Endothelial cell of umbilical vein (primary cell): ENCODE results near the gene PLPP3. TPM values are rescaled to one million over a fixed set of nuclear protein-coding genes. Genes with fewer than 3 reads are reported as not detected.

ENCODE experiments used
- BruUV-seq: library from RNA; stranded (reverse); fragments of 400-500 nt; replicated peaks from 2 replicates; lab custom pipeline; 2021; lab: Mats Ljungman, UMichigan
- CTCF ChIA-PET: fragments of 300-600, 350-600 bp; sonication (Branson Sonifier 250); formaldehyde crosslinking; loops from one replicate; lab custom pipeline; 2021; ENCODE audit warnings: antibody characterized with exemption, inconsistent platforms; lab: Charles Lee
- POLR2A ChIA-PET: fragments of 300-600, 350-600 bp; sonication (Branson Sonifier 250); formaldehyde crosslinking; loops from one replicate; lab custom pipeline; 2021; ENCODE audit warnings: antibody characterized with exemption, inconsistent platforms; lab: Charles Lee
- DNase-seq: peaks from one replicate; pipeline ENCODE4 v3.0.0-alpha.2; 2011; ENCODE audit warnings: low read depth, low spot score
- FAIRE-seq: peaks from 2 replicates; lab custom pipeline; 2011; peaks lifted over from hg19 to GRCh38; lab: Jason Lieb, UNC
- H2AFZ ChIP-seq: 2 replicates; pipeline ENCODE4 v1.6.0; 2012; ENCODE audit warnings: low read depth, low read length, control low read depth, inconsistent platforms
- H3K27ac ChIP-seq: 2 replicates; pipeline ENCODE4 v1.5.1; 2011; ENCODE audit warnings: low read depth, mild to moderate bottlenecking, control low read depth, low read length, moderate library complexity; ENCODE audit not compliant: insufficient read depth
- H3K27me3 ChIP-seq, 2 experiments: 2 replicates each; pipeline versions ENCODE4 v1.6.0 to v1.6.1; 2011; ENCODE audit warnings: low read length in 2 of 2, mixed read lengths in 1 of 2; ENCODE audit not compliant: control insufficient read depth in 2 of 2, insufficient read depth in 2 of 2
- H3K36me3 ChIP-seq, 2 experiments: 2 replicates in 1 of 2; 3 replicates in 1 of 2; pipeline ENCODE4 v1.5.1; 2011; ENCODE audit warnings: low read length in 2 of 2, mild to moderate bottlenecking in 1 of 2, moderate library complexity in 1 of 2; ENCODE audit not compliant: control insufficient read depth in 2 of 2, insufficient read depth in 2 of 2; ENCODE audit errors: extremely low read depth in 1 of 2
- H3K4me1 ChIP-seq: 3 replicates; pipeline ENCODE4 v1.5.1; 2011; ENCODE audit warnings: mild to moderate bottlenecking, low read length; ENCODE audit not compliant: control insufficient read depth, insufficient read depth; ENCODE audit errors: extremely low read depth
- H3K4me2 ChIP-seq: 2 replicates; pipeline ENCODE4 v1.6.1; 2011; ENCODE audit warnings: low read length, control low read depth, mixed read lengths; ENCODE audit not compliant: insufficient read depth
- H3K4me3 ChIP-seq, 3 experiments: fragments of 200-600 bp in 1 of 3; sonication (generic), shearing (Covaris generic) in 1 of 3; replicated peaks in 1 of 3; 2 replicates each; pipeline ENCODE4 v1.5.1; 2011 to 2016; ENCODE audit warnings: control low read depth in 3 of 3, low read length in 3 of 3, mild to moderate bottlenecking in 2 of 3, inconsistent platforms in 1 of 3, low read depth in 1 of 3, moderate library complexity in 1 of 3; ENCODE audit not compliant: insufficient read depth in 1 of 3
- H3K79me2 ChIP-seq: 2 replicates; pipeline ENCODE4 v1.6.0; 2012; ENCODE audit warnings: low read length, inconsistent platforms; ENCODE audit not compliant: control insufficient read depth, insufficient read depth
- H3K9ac ChIP-seq: replicated peaks from 2 replicates; pipeline ENCODE3; 2011; ENCODE audit warnings: low read length, control low read depth; ENCODE audit not compliant: insufficient read depth; ENCODE audit errors: extremely low read depth
- H3K9me1 ChIP-seq: replicated peaks from 3 replicates; pipeline ENCODE4 v1.6.0; 2011; ENCODE audit warnings: mild to moderate bottlenecking, low read length; ENCODE audit not compliant: control insufficient read depth, insufficient read depth; ENCODE audit errors: extremely low read depth
- H3K9me3 ChIP-seq: replicated peaks from 2 replicates; pipeline ENCODE4 v1.5.1; 2012; ENCODE audit warnings: low read length, inconsistent platforms; ENCODE audit not compliant: control insufficient read depth, insufficient read depth
- H4K20me1 ChIP-seq: replicated peaks from 2 replicates; pipeline ENCODE3; 2011; ENCODE audit warnings: mild to moderate bottlenecking, low read length; ENCODE audit not compliant: control insufficient read depth, insufficient read depth; ENCODE audit errors: extremely low read depth
- CTCF ChIP-seq, 2 donors: IDR thresholded peaks; 1 replicate in 1 of 2; 2 replicates in 1 of 2; pipeline ENCODE4 v1.5.1; 2011; ENCODE audit warnings: low read length in 2 of 2, mild to moderate bottlenecking in 2 of 2, moderate library complexity in 2 of 2, control low read depth in 1 of 2, inconsistent platforms in 1 of 2, low read depth in 1 of 2; ENCODE audit not compliant: insufficient read depth in 1 of 2; ENCODE audit errors: extremely low read depth in 1 of 2
- EZH2 ChIP-seq: IDR thresholded peaks from 2 replicates; pipeline ENCODE4 v1.6.1; 2012; ENCODE audit warnings: borderline replicate concordance, low read depth, mild to moderate bottlenecking, moderate library complexity, low read length, inconsistent platforms; ENCODE audit not compliant: severe bottlenecking
- FOS ChIP-seq: IDR thresholded peaks from 2 replicates; pipeline ENCODE4 v1.6.1; 2011; ENCODE audit warnings: mild to moderate bottlenecking, low read length, moderate library complexity, borderline replicate concordance; ENCODE audit not compliant: insufficient read depth
- GATA2 ChIP-seq: IDR thresholded peaks from 2 replicates; pipeline ENCODE4 v1.7.0; 2011; ENCODE audit warnings: low read depth, mild to moderate bottlenecking, moderate library complexity, mixed read lengths, low read length; ENCODE audit not compliant: insufficient read length, insufficient read depth
- JUN ChIP-seq: IDR thresholded peaks from 2 replicates; pipeline ENCODE4 v1.6.1; 2011; ENCODE audit warnings: borderline replicate concordance, low read depth; ENCODE audit not compliant: insufficient read length, insufficient read depth
- MAX ChIP-seq: IDR thresholded peaks from 2 replicates; pipeline ENCODE4 v1.6.1; 2011; ENCODE audit not compliant: insufficient read depth, insufficient read length
- MYC ChIP-seq: IDR thresholded peaks from one replicate; pipeline ENCODE4 v1.6.1; 2011; ENCODE audit warnings: mild to moderate bottlenecking, low read depth, low read length
- POLR2A ChIP-seq: IDR thresholded peaks from 2 replicates; pipeline ENCODE4 v1.6.1; 2012; ENCODE audit warnings: low read depth, mild to moderate bottlenecking, control low read depth, low read length
- POLR2AphosphoS5 ChIP-seq: IDR thresholded peaks from 2 replicates; pipeline ENCODE4 v1.6.1; 2012; ENCODE audit warnings: low read depth, mild to moderate bottlenecking, control low read depth, low read length, moderate library complexity; ENCODE audit not compliant: insufficient read depth
- dilution Hi-C: fragments of 300-500 bp; cut with MboI; formaldehyde crosslinking; loops from one replicate; pipeline ENCODE4 v1.15.0; 2019; ENCODE audit warnings: low sequenced_read_pairs; ENCODE audit not compliant: extremely low pct_ligation_motif_present
- intact Hi-C: fragments of 100-400 bp; cut with micrococcal nuclease; formaldehyde crosslinking; loops from one replicate; pipeline ENCODE4 v1.10.0; 2022
- polyA plus RNA-seq, 4 experiments: library from polyadenylated mRNA; depleted of rRNA in 3 of 4; stranded (reverse) in 3 of 4; unstranded in 1 of 4; fragments of >200 nt; gene quantifications; 2 replicates each; pipeline versions ENCODE4 v1.2.1 to v1.2.3, GENCODE V29; 2011 to 2012; ENCODE audit warnings: missing spikeins in 1 of 4
- total RNA-seq: library from RNA; stranded (reverse); gene quantifications from 2 replicates; pipeline ENCODE4 v1.2.3, GENCODE V29; 2021

Gene PLPP3
- total and polyA plus RNA-seq, 2 donors (not counting 3 experiments of a cell fraction or from before 2014, with no cell fraction given), result 11.3 to 14.1 TPM

- ChIA-PET CTCF (interaction anchor here (1.0 kb wide), 1 partner anchor 62 kb away, joined by 3 read pairs; no protein-coding TSS in a partner anchor), POLR2A (no interaction called here)
- no peaks in the 10 kb centered on the region for H3K27me3 ChIP-seq
- no peaks in the 10 kb centered on the region for H4K20me1 ChIP-seq
- no peak for FAIRE-seq
- H2AFZ ChIP-seq, result no peak overlapping the region
- BruUV-seq, result no TSS peak
- H3K27ac ChIP-seq, result no peak overlapping the region
- dilution Hi-C loops (no loop called here), intact Hi-C loops (no loop called here)
- H3K4me2 ChIP-seq, result no peak overlapping the region
- H3K9me1 ChIP-seq, result no peaks in the 10 kb centered on the region
- H3K9ac ChIP-seq, result no peak overlapping the region
- TF ChIP-seq CTCF (IDR thresholded peaks at IDR 0.05; ENCODE audit: extremely low read depth in 1 of 2, insufficient read depth in 1 of 2, low read depth in 1 of 2, low read length in 2 of 2) (no peak), JUN (no peak), MAX (no peak), GATA2 (no peak), EZH2 (no peak), POLR2AphosphoS5 (no peak), POLR2A (no peak), FOS (no peak), MYC (no peak)
- H3K4me3 ChIP-seq, result no peak overlapping the region
- no peaks in the 10 kb centered on the region for H3K79me2 ChIP-seq
- no peaks in the 10 kb centered on the region for H3K4me1 ChIP-seq
- H3K36me3 ChIP-seq, result no peaks in the 10 kb centered on the region
- DNase-seq, result no peak
- H3K9me3 ChIP-seq, result no peaks in the 10 kb centered on the region
These were observed 47.8 kb upstream of the PLPP3 start for GRCh38 chr1:56627019-56627635.
